Fibroblast of skin of left quadriceps (primary cell): ENCODE data around the gene CHST6.
A peak's percentile ranks its signal among the peaks of the same experiment; 100 is the strongest.
"Not testable (repeated sequence)": the region's sequence is repeated elsewhere in the genome, so short reads cannot be mapped to it uniquely, and the experiment has no call there.

Experiments
- DNase-seq, 2 experiments: peaks; one replicate each; pipeline ENCODE4 v3.0.0-alpha.2; 2013; ENCODE audit warnings: low read depth in 2 of 2

The CHST6 gene

DNA sequence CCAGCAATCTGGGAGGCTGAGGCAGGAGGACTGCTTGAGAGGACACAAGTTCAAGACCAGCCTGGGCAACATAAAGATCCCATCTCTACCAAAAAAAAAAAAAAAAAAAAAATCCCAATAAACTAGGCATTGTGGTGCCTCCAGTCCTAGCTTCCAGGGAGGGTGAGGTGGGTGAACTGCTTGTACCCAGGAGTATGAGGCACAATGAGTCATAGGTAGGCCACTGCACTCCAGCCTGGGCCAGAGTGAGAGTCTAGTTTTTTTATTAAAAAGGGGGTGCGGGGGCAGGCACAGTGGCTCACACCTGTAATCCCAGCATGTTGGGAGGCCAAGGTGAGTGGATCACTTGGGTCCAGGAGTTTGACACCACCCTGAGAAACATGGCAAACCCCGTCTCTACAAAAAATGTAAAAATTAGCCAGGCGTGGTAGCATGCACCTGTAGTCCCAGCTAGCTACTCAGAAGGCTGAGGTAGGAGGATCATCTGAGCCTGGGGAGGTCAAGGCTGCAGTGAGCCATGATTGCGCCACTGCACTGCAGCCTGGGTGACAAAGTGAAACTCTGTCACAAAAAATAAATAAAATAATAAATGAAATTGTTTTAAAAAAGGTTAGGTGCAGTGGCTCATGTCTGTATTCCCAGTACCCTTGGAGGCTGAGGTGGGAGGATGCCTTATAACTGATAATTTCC is 7.8 kb upstream of the CHST6 start:
- DNase-seq, result no peak

DNA sequence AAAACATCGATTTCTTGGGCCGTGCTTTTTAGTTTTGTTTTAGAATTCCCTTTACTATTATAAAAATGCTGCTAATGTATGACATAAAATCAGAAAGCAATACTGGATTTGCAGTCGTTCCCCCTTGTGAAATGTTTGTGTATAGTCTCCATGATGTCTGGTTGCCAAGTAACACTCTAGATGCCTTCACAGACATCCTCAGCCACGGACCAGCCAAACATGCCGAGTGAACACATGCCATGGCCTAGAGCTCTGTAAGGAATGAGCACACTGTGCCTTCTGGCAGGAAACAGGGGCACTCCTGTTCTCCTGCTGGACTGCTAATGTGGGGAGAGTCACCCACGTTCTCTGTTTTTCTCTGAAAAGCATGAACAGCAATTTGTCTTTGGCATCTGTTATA is 6.6 kb upstream of the CHST6 start:
- peak in 1 of 2 experiments; percentile 8 for DNase-seq

DNA sequence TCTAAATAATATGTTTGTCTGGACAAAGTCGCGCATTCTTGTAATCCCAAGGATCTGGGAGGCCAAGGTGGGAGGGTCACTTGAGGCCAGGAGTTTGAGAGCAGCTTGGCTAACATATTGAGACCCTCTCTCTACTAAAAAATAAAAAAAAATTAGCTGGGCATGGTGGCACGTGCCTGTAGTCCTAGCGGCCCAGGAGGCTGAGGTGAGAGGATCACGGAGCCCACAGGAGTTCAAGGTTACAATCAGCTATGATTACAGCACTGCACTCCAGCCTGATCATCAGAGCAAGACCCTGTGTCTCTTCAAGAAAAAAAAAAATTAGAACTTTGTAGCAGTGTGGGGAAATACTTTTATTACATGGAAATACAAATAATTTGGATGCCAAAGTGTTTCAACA is 6.1 kb upstream of the CHST6 start:
- DNase-seq, result no peak

DNA sequence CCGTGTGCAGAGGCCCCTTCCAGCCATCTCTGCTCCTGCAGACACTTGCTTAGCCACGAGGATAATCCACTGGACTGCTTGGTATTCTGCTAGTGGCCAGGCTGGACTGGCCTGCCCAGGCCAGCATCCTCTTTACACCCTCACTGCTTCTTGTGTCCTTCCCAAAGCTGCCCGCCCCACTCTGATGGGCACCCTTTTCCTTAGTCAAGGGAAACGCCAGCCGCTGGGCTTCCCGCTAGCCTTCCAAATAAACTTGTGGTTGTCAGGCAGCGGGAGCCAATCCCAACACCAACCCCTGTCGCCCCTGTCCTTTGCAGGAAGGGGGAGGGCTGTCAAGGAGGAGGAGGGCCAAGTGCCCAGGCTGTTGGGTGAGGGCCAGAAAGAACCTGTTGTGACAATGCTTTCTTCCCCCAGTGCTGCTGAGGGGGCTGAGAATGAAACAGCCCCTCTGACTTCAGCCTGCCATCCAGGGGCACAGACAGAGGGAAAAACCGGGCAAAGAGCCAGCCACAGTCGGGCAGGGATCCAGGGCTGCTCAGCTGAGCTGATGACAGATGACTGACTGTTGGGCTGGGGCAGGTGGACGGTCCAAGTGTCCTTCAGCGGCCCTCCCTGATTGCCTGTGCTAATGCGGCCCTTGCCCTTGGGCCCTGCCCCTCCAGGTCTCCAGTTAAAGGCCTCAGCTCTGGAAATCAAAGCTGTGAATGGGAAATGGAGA is 3.5 kb upstream of the CHST6 start:
- not testable (repeated sequence) for DNase-seq

DNA sequence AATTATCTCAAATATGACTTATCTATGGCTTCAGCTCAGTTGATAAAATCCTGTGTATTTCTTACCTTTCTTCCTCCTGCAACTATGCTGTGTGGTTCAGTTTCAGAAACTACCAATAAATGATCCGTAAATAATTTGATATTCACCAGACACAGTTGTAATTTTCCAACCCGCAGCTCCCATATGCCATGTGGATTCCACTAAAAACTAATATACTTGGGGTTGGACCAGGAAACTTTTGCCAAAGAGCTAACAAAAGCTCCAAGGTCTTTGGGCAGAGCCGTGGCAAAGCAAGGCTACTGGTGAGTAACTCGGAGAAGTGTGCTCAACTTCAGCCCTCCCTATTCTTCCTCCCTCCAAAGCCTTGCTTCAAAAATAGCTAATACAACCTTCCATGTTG is 2.3 kb upstream of the CHST6 start:
- DNase-seq, result no peak

DNA sequence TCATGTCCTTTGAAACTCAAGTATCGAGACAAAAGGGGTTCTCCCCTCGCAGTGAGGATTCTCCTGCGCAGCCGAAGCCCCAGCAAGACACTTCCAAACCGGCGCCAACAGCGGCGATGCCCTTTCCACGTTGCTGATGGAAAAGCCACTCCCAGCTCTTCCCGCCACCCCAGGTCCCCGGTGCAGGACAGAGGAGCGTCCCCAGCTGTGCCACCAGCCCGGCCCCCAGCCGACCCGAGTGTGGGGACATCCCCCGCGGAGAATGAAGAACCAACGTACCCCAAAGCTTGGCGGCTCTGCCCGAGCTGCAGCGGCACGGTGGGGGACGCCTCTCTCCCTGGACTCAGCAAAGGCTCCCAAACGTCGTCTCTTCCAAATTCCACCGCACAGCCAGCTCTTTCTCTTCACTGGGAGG is 573 bp downstream of the CHST6 start:
- no peak for DNase-seq

DNA sequence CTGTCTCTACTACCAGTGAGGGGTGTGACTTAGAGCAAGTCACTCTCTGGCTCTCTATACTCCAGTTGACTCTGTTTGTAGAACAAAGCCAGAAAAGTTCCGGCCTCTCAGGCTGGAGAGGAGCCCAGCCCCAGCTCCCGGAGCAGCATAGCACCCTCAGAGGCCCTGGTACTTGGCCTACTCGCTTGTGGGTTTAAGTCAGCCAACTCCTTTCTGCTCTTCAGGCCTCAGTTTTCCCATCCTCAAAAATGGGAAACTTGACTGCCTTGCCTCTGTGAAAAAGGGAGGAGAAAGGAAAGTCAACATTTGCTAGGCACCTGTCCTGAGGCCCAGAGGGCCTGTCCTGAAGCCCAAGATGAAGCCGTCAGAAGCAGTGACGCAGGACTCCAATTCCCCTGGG is 1.1 kb downstream of the CHST6 start:
- DNase-seq, result no peak

DNA sequence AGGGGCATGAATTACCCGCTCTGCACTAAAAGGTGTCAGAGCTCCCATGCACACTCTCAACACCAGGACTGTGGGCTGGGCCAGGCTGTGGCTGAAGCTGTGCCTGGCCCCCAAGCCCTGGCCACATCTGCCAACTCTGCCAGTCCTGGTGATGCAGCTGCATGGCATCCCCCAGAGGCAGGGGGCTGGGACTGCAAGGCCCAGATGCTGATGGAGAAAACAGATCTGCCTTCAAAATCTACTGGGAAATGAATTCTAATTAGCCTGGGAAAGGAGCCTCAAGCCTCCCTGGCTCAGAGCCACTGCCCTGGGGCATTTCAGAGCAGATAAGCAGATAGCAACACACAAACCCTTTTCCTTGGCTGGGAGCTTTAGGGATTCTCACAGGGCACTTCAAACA is 3.4 kb downstream of the CHST6 start:
- no peak for DNase-seq

DNA sequence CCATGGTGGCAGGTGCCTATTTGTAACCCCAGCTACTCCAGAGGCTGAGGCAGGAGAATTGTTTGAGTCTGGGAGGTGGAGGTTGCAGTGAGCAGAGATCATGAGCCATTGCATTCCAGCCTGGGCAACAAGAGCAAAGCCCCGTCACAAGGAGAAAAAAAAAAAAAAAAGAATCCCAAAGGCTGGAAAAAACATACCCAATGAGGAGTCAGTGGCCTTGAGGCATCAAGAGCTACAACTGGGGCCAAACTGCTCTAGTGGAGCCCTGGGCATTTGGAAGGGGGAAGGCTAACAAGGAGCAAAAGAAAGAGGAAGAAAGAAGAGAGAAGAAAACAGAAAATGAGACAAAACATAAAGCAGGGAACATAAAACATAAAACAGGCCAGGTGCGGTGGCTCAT is 6.9 kb downstream of the CHST6 start:
- DNase-seq, result no peak

DNA sequence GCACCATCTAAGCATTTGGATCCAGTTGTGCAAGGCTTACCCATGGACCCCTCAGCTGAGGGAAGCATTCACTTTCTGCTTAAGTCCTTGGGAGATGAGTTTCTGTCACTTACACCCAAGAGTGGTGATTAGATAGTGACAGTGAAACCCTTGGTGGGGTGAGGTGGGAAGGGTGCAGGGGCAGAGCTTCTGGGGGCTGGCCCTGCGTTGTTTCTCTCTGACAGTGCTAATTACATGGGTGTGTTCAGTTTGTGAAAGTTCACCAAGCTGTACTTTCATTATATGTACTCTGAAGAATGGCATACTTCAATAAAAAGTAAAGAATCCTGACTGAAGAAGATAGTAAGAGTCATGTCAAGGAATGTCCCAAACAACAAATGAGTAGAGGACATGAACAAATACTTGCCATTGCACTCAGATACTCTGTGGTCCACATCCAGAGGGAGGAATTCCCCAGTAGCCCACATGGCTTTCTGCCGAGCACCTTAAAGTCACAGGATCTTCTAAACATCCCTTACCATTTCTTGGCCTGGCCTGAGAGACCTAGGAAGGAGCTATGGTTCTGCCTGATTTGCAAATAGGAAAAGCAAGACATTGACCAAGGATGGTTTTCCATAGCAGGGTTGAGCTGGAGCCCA is 8.4 kb downstream of the CHST6 start:
- no peak for DNase-seq

DNA sequence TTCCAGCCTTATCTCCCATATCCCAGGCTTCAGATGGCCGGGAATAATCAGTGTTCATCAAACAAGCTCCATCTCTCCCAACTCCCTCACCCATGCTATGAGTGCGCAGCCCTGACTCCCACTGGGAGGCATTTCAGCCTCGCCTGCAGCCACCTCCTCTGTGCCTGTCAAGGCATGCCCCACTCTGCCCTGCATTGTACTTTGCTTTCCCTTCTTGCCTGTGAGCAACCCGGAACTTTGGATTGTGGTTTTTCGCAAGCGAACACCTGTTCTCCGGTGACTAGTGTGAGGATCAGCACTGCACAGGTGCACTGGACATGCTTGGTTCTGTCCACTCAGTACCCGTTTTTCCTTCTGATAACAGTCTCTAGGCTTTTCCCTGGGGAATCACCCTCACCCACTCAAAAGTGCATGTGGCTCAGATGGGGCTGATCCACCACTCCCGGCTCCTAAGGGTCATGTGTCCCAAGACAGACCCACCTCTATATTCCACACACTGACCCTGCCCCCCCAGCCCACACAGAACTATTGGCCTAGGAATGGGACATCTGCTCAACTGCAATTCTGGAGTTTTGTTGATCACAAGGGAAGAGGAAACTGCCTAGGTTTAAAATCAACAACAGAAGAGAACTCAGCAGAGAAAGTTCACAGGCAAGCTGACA is 9.1 kb downstream of the CHST6 start:
- DNase-seq, result no peak

DNA sequence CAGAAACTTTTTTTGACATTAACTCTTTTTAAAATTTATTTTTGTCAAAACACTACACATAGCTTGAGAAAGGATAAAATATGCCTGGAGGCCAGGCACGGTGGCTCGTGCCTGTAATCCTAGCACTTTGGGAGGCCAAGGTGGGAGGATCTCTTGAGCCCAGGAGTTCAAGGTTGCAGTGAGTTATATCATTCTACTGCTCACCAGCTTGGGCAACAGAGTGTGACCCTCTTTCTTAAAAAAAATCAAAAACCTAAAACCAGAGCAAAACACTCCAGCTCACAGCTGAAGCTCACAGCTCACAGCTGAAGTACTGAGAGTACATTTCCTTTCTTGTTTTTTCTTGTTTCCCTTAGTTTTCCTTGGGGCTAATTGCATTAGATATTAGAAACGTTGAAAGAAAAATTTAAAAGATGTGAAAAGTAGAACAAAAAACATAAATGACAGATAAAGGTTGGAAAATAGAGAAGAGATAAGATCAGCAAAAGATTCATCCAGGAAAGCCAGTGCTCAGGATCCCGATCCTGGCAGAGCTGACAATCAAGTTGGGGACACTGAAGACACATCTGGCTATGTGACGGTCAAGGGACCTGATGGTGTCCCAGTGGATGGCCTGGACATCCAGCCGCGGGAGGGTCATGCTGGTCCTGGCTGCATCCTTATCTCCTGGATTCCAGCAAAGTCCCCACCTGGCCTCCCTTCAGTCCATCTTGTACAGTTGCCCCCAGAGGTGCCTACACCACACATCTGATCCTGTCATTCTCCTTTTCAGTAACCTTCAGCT is 9.8 kb downstream of the CHST6 start:
- no peak for DNase-seq

DNA sequence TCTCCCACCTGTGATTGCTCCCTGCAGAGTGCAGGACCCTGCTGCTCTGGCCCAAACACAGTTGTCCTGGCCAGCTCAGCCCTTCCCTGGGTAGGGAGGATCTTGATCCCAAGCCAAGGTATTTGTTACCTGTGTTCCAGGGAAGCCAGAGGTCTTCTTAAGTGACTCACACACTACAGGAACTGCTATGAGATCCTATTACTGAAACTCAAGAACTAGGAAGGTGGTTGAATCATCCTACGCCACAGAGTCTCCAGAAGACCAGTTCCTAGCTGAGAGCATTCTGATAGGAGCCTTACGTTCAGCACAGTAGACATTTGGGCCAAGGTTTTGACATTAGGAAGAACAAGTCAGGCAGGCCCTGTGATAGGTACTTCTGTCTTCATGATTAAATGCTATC is 12.0 kb downstream of the CHST6 start:
- no peak for DNase-seq

DNA sequence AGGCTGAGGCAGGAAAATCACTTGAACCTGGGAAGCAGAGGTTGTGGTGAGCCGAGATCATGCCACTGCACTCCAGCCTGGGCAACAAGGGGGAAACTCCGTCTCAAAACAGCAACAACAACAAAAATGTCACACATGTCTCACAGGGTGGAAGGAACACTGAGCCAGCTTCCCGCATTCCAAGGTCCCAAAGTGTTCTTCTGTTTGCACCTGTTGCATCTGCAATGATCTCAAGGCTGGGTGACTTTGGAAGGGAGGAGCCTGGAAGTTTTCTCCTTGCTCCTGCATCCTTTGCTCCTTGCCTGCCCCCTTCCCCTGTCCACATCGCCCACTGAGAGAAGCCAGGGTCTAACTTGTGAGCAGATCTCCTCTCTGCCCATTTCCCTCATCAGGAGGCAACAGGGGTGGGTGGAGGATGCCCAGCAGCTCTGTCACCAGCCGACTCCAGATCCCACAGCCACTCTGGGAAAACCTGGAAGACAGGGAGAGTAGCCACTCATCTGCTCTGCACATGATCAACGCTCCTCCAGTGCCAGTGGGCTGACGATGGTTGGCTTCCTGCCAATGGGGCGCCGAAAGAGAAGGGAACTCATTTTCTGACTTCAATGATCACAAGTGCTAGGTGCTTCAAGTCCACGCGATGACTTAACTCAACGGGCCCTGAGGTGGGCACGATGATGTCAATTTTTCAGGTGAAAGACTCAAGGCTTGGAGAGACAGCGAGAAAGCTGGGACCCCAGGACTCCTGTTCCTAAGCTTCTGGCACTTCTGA is 12.6 kb downstream of the CHST6 start:
- DNase-seq, result no peak

DNA sequence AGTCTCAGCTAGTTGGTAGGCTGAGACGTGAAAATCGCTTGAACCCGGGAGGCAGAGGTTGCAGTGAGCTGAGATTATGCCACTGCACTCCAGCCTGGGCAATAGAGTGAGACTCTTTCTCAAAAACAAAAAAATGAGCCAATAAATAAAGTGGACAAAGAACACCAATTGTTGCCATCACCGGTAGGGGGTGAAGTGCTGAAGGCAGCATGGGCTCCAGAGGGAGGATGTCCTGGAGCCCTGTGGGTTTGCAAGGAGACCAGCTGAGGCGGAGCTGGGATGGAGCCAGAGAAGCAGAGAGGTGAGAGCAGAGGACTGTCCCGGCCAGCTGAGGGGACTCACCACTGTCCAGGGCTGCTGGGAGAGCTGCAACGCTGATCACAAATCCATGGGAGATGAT is 13.8 kb downstream of the CHST6 start:
- DNase-seq, result no peak

DNA sequence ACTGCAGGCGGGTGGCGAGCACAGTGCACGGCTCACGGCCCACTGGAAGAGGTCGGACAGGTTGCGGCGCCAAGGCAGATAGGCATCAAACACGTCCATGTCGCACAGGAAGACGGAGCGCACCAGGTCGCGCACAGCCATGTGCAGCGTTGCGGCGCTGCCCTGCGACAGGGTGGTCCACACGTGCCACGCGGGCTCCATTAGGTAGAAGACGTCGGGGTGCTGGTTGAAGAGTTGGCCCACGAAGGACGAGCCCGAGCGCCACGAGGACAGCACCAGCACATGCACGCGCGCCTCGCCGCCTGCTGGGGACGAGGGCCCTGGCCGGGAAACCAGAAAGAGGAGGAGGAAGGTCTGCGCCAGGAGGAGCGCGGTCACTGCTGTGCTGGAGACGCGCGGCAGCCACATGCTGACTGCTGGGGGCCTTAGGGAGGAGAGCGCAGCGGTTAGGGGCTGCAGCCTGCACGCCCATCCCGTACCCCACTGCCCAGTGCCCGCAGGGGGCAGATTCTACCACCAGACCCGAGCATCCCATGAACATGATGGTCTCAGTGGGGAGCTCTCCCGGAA is 15.7 kb downstream of the CHST6 start:
- DNase-seq, result no peak

DNA sequence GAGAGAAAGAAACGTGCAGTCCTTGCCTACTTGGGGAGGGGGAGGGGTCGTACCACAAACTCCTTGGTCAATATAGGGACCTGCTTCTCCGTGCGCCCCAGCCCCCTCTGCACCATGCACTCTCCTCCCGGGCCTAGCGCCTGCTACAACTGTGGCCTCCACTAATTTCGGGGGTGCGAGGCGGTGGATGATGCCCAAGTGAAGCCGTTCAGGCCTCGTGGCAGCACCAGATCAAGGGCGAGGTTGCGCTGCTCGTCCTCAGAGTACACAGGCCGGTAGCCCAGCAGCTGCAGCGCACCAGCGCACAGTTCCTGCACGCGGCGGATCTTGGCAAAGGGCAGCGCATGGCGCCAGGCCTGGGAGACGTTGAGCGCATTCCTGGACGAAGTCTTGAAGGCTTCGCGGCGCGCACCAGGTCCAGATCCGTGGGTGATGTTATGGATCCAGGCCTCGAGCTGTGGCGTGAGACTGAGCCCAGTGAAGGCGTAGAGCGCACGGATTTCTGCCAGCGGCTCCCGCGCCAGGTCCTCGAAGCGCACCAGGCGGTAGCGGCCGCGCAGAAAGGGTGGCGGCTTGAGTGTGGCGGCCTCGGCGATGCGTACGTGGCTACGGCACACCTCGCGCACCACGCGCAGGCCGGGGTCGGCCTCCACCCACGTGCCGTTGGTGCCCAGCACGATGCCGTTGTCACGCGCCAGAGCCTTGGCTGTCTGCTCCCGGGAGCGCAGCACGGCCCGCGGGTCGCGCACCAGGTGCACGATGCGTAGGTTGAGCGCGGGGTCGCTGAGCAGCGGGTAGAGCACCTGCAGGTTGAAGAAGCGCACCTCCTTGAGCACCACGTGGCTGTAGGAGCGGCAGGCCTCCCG is 16.5 kb downstream of the CHST6 start:
- no peak for DNase-seq

DNA sequence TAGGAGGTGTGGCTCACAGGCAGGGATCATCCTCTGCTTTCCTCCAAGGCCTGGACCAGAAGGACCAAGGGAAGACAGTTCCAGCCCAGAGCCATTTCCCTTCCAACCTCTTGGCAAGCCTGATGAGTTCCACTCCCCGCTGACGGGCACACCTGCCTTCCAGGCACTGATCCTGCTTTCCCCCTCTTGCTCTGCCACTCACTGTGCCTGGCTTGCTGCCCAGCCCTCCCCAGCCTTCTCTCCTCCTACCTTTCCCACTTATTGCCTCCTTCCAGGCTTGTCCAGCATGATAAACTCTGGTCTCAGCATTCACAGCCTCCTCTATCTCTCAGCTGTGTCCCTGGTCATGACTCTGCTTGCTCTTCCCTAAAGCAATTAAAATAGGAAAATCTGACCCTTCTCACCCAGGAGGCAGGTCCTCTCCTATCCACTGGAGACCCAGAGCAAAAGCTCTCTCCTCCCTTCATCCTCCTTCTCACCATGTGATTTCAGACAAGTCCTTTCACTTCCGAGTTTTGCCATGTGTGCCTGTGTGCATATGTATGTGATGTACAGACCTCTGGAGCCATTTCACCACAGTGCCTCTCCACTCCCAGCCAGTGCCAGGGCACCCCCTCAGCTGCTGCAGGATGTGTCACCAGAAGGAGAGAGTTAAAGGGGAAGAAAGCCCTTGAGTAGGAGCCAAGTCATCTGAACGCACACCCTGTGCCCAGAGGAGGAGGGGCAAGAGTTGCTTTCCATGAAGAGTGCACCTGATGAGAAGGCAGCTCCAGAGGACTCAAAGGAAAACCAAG is 17.4 kb downstream of the CHST6 start:
- DNase-seq, result no peak

DNA sequence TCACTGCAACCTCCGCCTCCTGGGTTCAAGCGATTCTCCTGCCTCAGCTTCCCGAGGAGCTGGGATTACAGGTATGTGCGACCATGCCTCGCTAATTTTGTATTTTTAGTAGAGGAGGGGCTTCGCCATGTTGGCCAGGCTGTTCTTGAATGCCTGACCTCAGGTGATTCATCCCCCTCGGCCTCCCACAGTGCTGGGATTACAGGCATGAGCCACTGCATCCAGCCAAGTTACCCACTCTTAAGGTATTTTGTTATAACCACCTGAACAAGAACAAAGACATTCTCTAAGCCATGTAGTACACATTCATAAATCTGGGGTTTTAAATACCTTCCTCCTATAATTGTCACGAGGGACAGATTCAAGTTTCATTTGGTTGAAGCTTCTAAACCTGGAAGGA is 18.4 kb downstream of the CHST6 start:
- DNase-seq, result no peak
